ENCODE data around the gene ANTXR1. TPM values are rescaled to one million over a fixed set of nuclear protein-coding genes. Genes with fewer than 3 reads are reported as not detected.
"Not testable (repeated sequence)": the region's sequence is repeated elsewhere in the genome, so short reads cannot be mapped to it uniquely, and the experiment has no call there.

Gene ANTXR1
- total RNA-seq, 5 donors from 2014 or later (not counting 1 experiment from before 2014, with no cell fraction given), result 0.19 to 0.79 (median 0.63) TPM; not detected in 1

- Histone ChIP-seq H3K27me3 (replicated peaks in 1 of 2; ENCODE audit: control insufficient read depth in 2 of 2, extremely low read depth in 1 of 2, insufficient read depth in 2 of 2, low read length in 1 of 2) (peaks cover 0 to 9% of the 10 kb centered on the region in 2 experiments), H3K36me3 (ENCODE audit: control insufficient read depth in 2 of 2, extremely low read depth in 1 of 2, insufficient read depth in 1 of 2, low read length in 1 of 2) (no peaks in the 10 kb centered on the region), H3K27ac (ENCODE audit: low read length) (no peak overlapping the region), H3K4me1 (ENCODE audit: control insufficient read depth in 1 of 2, extremely low read depth in 1 of 2, insufficient read depth in 2 of 2, low read length in 2 of 2) (no peaks in the 10 kb centered on the region), H3K4me3 (ENCODE audit: control insufficient read depth in 1 of 2, extremely low read depth in 1 of 2, low read length in 1 of 2) (no peak overlapping the region), H3K9me3 (no peaks in the 10 kb centered on the region)
- POLR2A ChIA-PET, result no interaction called here
- H3K4me1 Mint-ChIP-seq, result no peaks in the 10 kb centered on the region
- H3K27me3 Mint-ChIP-seq, result peaks cover 41 to 42% of the 10 kb centered on the region in 2 donors
- CTCF ChIA-PET, result no interaction called here
- ATAC-seq (replicated peaks in 1 of 4), result no peak
- no peaks in the 10 kb centered on the region for H3K36me3 Mint-ChIP-seq
- H3K4me3 Mint-ChIP-seq, result no peak overlapping the region
- DNase-seq, result no peak
- no peaks in the 10 kb centered on the region for H3K9me3 Mint-ChIP-seq
- WGBS (ENCODE audit: insufficient coverage), result no CpG with 5 or more reads among the region's 1 CpG
- no peak overlapping the region for H3K27ac Mint-ChIP-seq
Measured at GRCh38 chr2:69250981-69251380, 238.0 kb downstream of the ANTXR1 start.

GRCh38 chr2:69251943-69252342 lies 239.0 kb downstream of the ANTXR1 start:
- Histone ChIP-seq H3K27me3 (replicated peaks in 1 of 2; ENCODE audit: control insufficient read depth in 2 of 2, extremely low read depth in 1 of 2, insufficient read depth in 2 of 2, low read length in 1 of 2) (peaks cover 0 to 15% of the 10 kb centered on the region in 2 experiments), H3K36me3 (ENCODE audit: control insufficient read depth in 2 of 2, extremely low read depth in 1 of 2, insufficient read depth in 1 of 2, low read length in 1 of 2) (no peaks in the 10 kb centered on the region), H3K9me3 (no peaks in the 10 kb centered on the region), H3K4me3 (ENCODE audit: control insufficient read depth in 1 of 2, extremely low read depth in 1 of 2, low read length in 1 of 2) (no peak overlapping the region), H3K27ac (ENCODE audit: low read length) (no peak overlapping the region), H3K4me1 (ENCODE audit: control insufficient read depth in 1 of 2, extremely low read depth in 1 of 2, insufficient read depth in 2 of 2, low read length in 2 of 2) (no peaks in the 10 kb centered on the region)
- POLR2A ChIA-PET, result no interaction called here
- WGBS (ENCODE audit: insufficient coverage), result no CpG with 5 or more reads among the region's 2 CpGs
- DNase-seq (no peak), ATAC-seq (replicated peaks in 1 of 4) (no peak)
- Mint-ChIP-seq H3K4me3 (no peak overlapping the region), H3K36me3 (no peaks in the 10 kb centered on the region), H3K4me1 (no peaks in the 10 kb centered on the region), H3K27ac (no peak overlapping the region), H3K9me3 (no peaks in the 10 kb centered on the region), H3K27me3 (peaks cover 39 to 40% of the 10 kb centered on the region in 2 donors)
- CTCF ChIA-PET, result no interaction called here

- no CpG with 5 or more reads among the region's 2 CpGs for WGBS (ENCODE audit: insufficient coverage)
- no peaks in the 10 kb centered on the region for H3K36me3 ChIP-seq (ENCODE audit: control insufficient read depth in 2 of 2, extremely low read depth in 1 of 2, insufficient read depth in 1 of 2, low read length in 1 of 2)
- ATAC-seq (replicated peaks in 1 of 4) (no peak), DNase-seq (no peak)
- H3K9me3 ChIP-seq, result no peaks in the 10 kb centered on the region
- ChIA-PET POLR2A (no interaction called here), CTCF (no interaction called here)
- H3K27me3 ChIP-seq (replicated peaks in 1 of 2; ENCODE audit: control insufficient read depth in 2 of 2, extremely low read depth in 1 of 2, insufficient read depth in 2 of 2, low read length in 1 of 2), result peaks cover 0 to 10% of the 10 kb centered on the region in 2 experiments
- H3K27me3 Mint-ChIP-seq, result peaks cover 27 to 41% of the 10 kb centered on the region in 2 donors
- no peaks in the 10 kb centered on the region for H3K4me1 ChIP-seq (ENCODE audit: control insufficient read depth in 1 of 2, extremely low read depth in 1 of 2, insufficient read depth in 2 of 2, low read length in 2 of 2)
- H3K27ac Mint-ChIP-seq, result no peak overlapping the region
- peaks cover 0 to 5% (median 3%) of the 10 kb centered on the region in 3 donors for H3K9me3 Mint-ChIP-seq
- H3K4me3 Mint-ChIP-seq, result no peak overlapping the region
- H3K27ac ChIP-seq (ENCODE audit: low read length), result no peak overlapping the region
- no peaks in the 10 kb centered on the region for H3K36me3 Mint-ChIP-seq
- H3K4me1 Mint-ChIP-seq, result no peaks in the 10 kb centered on the region
- H3K4me3 ChIP-seq (ENCODE audit: control insufficient read depth in 1 of 2, extremely low read depth in 1 of 2, low read length in 1 of 2), result no peak overlapping the region
Measured at GRCh38 chr2:69253112-69253511, 240.1 kb downstream of the ANTXR1 start.

- POLR2A ChIA-PET, result no interaction called here
- ATAC-seq (replicated peaks in 1 of 4) (no peak), DNase-seq (no peak)
- no peaks in the 10 kb centered on the region for H3K4me1 ChIP-seq (ENCODE audit: control insufficient read depth in 1 of 2, extremely low read depth in 1 of 2, insufficient read depth in 2 of 2, low read length in 2 of 2)
- 94% methylated on average over 5 of the region's 8 CpGs for WGBS (ENCODE audit: insufficient coverage)
- H3K36me3 ChIP-seq (ENCODE audit: control insufficient read depth in 2 of 2, extremely low read depth in 1 of 2, insufficient read depth in 1 of 2, low read length in 1 of 2), result no peaks in the 10 kb centered on the region
- H3K27me3 ChIP-seq (replicated peaks in 1 of 2; ENCODE audit: control insufficient read depth in 2 of 2, extremely low read depth in 1 of 2, insufficient read depth in 2 of 2, low read length in 1 of 2), result peaks cover 0 to 10% of the 10 kb centered on the region in 2 experiments
- H3K4me1 Mint-ChIP-seq, result no peaks in the 10 kb centered on the region
- no peak overlapping the region for H3K4me3 Mint-ChIP-seq
- H3K27ac Mint-ChIP-seq, result no peak overlapping the region
- CTCF ChIA-PET, result no interaction called here
- H3K27me3 Mint-ChIP-seq, result peaks cover 24 to 38% of the 10 kb centered on the region in 2 donors
- H3K4me3 ChIP-seq (ENCODE audit: control insufficient read depth in 1 of 2, extremely low read depth in 1 of 2, low read length in 1 of 2), result no peak overlapping the region
- no peaks in the 10 kb centered on the region for H3K9me3 ChIP-seq
- H3K36me3 Mint-ChIP-seq, result no peaks in the 10 kb centered on the region
- peaks cover 5 to 11% (median 9%) of the 10 kb centered on the region in 3 donors for H3K9me3 Mint-ChIP-seq
- no peak overlapping the region for H3K27ac ChIP-seq (ENCODE audit: low read length)
Measured at GRCh38 chr2:69253611-69254301, 240.8 kb downstream of the ANTXR1 start.

- Histone ChIP-seq H3K9me3 (no peaks in the 10 kb centered on the region), H3K4me3 (ENCODE audit: control insufficient read depth in 1 of 2, extremely low read depth in 1 of 2, low read length in 1 of 2) (no peak overlapping the region), H3K4me1 (ENCODE audit: control insufficient read depth in 1 of 2, extremely low read depth in 1 of 2, insufficient read depth in 2 of 2, low read length in 2 of 2) (no peaks in the 10 kb centered on the region), H3K27ac (ENCODE audit: low read length) (no peak overlapping the region), H3K27me3 (replicated peaks in 1 of 2; ENCODE audit: control insufficient read depth in 2 of 2, extremely low read depth in 1 of 2, insufficient read depth in 2 of 2, low read length in 1 of 2) (peaks cover 0 to 10% of the 10 kb centered on the region in 2 experiments), H3K36me3 (ENCODE audit: control insufficient read depth in 2 of 2, extremely low read depth in 1 of 2, insufficient read depth in 1 of 2, low read length in 1 of 2) (no peaks in the 10 kb centered on the region)
- Mint-ChIP-seq H3K36me3 (no peaks in the 10 kb centered on the region), H3K27me3 (peaks cover 22 to 37% of the 10 kb centered on the region in 2 donors), H3K9me3 (peaks cover 10 to 27% (median 23%) of the 10 kb centered on the region in 3 donors), H3K4me3 (no peak overlapping the region), H3K27ac (no peak overlapping the region), H3K4me1 (no peaks in the 10 kb centered on the region)
- WGBS (ENCODE audit: insufficient coverage), result 86% methylated on average over 3 of the region's 3 CpGs
- CTCF ChIA-PET, result no interaction called here
- DNase-seq, result no peak
- POLR2A ChIA-PET, result no interaction called here
- no peak for ATAC-seq (replicated peaks in 1 of 4)
Measured at GRCh38 chr2:69255760-69256159, 242.8 kb downstream of the ANTXR1 start.

- not testable (repeated sequence) for H3K27ac Mint-ChIP-seq
Measured at GRCh38 chr2:69259994-69260591, 247.1 kb downstream of the ANTXR1 start.

More at GRCh38 chr2:69259994-69260591, 247.1 kb downstream of the ANTXR1 start:
- H3K36me3 Mint-ChIP-seq; H3K36me3 ChIP-seq (ENCODE audit: control insufficient read depth in 2 of 2, extremely low read depth in 1 of 2, insufficient read depth in 1 of 2, low read length in 1 of 2); H3K4me1 ChIP-seq (ENCODE audit: control insufficient read depth in 1 of 2, extremely low read depth in 1 of 2, insufficient read depth in 2 of 2, low read length in 2 of 2); H3K9me3 ChIP-seq; H3K4me3 ChIP-seq (ENCODE audit: control insufficient read depth in 1 of 2, extremely low read depth in 1 of 2, low read length in 1 of 2); POLR2A ChIA-PET; ATAC-seq (replicated peaks in 1 of 4); H3K4me3 Mint-ChIP-seq; DNase-seq; H3K27ac ChIP-seq (ENCODE audit: low read length); CTCF ChIA-PET; H3K4me1 Mint-ChIP-seq: not testable (repeated sequence)
- WGBS (ENCODE audit: insufficient coverage), result 84% methylated on average over 9 of the region's 12 CpGs
- peaks cover 0 to 22% of the 10 kb centered on the region in 2 experiments for H3K27me3 ChIP-seq (replicated peaks in 1 of 2; ENCODE audit: control insufficient read depth in 2 of 2, extremely low read depth in 1 of 2, insufficient read depth in 2 of 2, low read length in 1 of 2)
- Mint-ChIP-seq H3K27me3 (peaks cover 24 to 32% of the 10 kb centered on the region in 2 donors), H3K9me3 (peaks cover 19 to 38% (median 30%) of the 10 kb centered on the region in 3 donors)

All from T-cell (primary cell).